A673 (cell line): ENCODE results near the gene RDH13. TPM values are rescaled to one million over a fixed set of nuclear protein-coding genes. Genes with fewer than 3 reads are reported as not detected.

Experiments
- BruUV-seq: library from RNA; stranded (reverse); fragments of 400-500 nt; replicated peaks from 2 replicates; lab custom pipeline; 2021; lab: Mats Ljungman, UMichigan
- CTCF ChIA-PET: fragments of 300-600 bp; sonication (Branson Sonifier 250); formaldehyde crosslinking; loops from one replicate; lab custom pipeline; 2022; ENCODE audit warnings: antibody characterized with exemption; lab: Charles Lee
- POLR2A ChIA-PET: fragments of 300-600 bp; sonication (Branson Sonifier 250); formaldehyde crosslinking; loops from one replicate; lab custom pipeline; 2022; ENCODE audit warnings: antibody characterized with exemption; ENCODE audit not compliant: low non-redundant PET; lab: Charles Lee
- DNase-seq: peaks from one replicate; pipeline ENCODE4 v3.0.0-alpha.2; 2015; ENCODE audit warnings: low spot score
- H3K27ac ChIP-seq: fragments of 200-600 bp; sonication (generic); 2 replicates; pipeline ENCODE4 v1.5.1; 2016; ENCODE audit warnings: mixed run types, low read depth, mild to moderate bottlenecking, mixed read lengths, antibody characterized with exemption, low read length; ENCODE audit not compliant: poor library complexity, severe bottlenecking
- H3K27me3 ChIP-seq: fragments of 200-600 bp; sonication (generic); replicated peaks from 2 replicates; pipeline ENCODE4 v1.6.1; 2017; ENCODE audit warnings: mixed run types, low read depth, mild to moderate bottlenecking, mixed read lengths, antibody characterized with exemption, low read length; ENCODE audit not compliant: insufficient read depth, poor library complexity
- H3K36me3 ChIP-seq: fragments of 200-600 bp; sonication (generic); 2 replicates; pipeline ENCODE4 v1.6.1; 2016; ENCODE audit warnings: mixed run types, mild to moderate bottlenecking, mixed read lengths, antibody characterized with exemption, low read length; ENCODE audit not compliant: insufficient read depth, poor library complexity, severe bottlenecking
- H3K4me1 ChIP-seq: fragments of 200-600 bp; sonication (generic); 2 replicates; pipeline ENCODE4 v1.6.1; 2017; ENCODE audit warnings: mixed run types, mild to moderate bottlenecking, mixed read lengths, antibody characterized with exemption, low read length; ENCODE audit not compliant: insufficient read depth, poor library complexity, severe bottlenecking
- H3K4me3 ChIP-seq: fragments of 200-600 bp; sonication (generic); 2 replicates; pipeline ENCODE4 v1.5.1; 2016; ENCODE audit warnings: low read depth, mixed run types, mild to moderate bottlenecking, mixed read lengths, low read length; ENCODE audit not compliant: poor library complexity, severe bottlenecking
- H3K9me3 ChIP-seq: fragments of 200-600 bp; sonication (generic); 2 replicates; pipeline ENCODE4 v1.6.1; 2016; ENCODE audit warnings: mixed run types, low read depth, mild to moderate bottlenecking, mixed read lengths, antibody characterized with exemption, low read length; ENCODE audit not compliant: poor library complexity, severe bottlenecking
- EZH2 ChIP-seq: fragments of 200-600 bp; sonication (generic); IDR thresholded peaks from 2 replicates; pipeline ENCODE4 v1.6.1; 2017; ENCODE audit warnings: borderline replicate concordance, low read depth, mild to moderate bottlenecking, mixed read lengths, antibody characterized with exemption, low read length; ENCODE audit not compliant: poor library complexity, severe bottlenecking
- intact Hi-C: fragments of 100-400 bp; cut with micrococcal nuclease; formaldehyde crosslinking; loops from one replicate; pipeline ENCODE4 v1.10.0; 2022; ENCODE audit not compliant: unreplicated experiment
- total RNA-seq: library from RNA; stranded (reverse); gene quantifications from 2 replicates; pipeline ENCODE4 v1.2.3, GENCODE V29; 2021
- TF ChIP-seq, protein P1 (sequence below): fragments of 300-800, 200-600 bp; sonication (generic); conservative IDR thresholded peaks from 2 replicates; pipeline ENCODE4 v1.5.1; 2017; ENCODE audit warnings: low read depth, mild to moderate bottlenecking, antibody characterized with exemption, low read length, moderate library complexity, mixed read lengths

The RDH13 gene
- total RNA-seq, 1 experiment from 2014 or later = 19.0 TPM

GRCh38 chr19:55096061-55096701 is 33.2 kb upstream of the RDH13 start:
- ChIA-PET CTCF (no interaction called here), POLR2A (no interaction called here)
- Histone ChIP-seq H3K36me3 (peaks cover 2% of the 10 kb centered on the region), H3K4me3 (no peak overlapping the region), H3K9me3 (no peaks in the 10 kb centered on the region), H3K4me1 (no peaks in the 10 kb centered on the region), H3K27ac (no peak overlapping the region), H3K27me3 (no peaks in the 10 kb centered on the region)
- TF ChIP-seq, protein P1, sequence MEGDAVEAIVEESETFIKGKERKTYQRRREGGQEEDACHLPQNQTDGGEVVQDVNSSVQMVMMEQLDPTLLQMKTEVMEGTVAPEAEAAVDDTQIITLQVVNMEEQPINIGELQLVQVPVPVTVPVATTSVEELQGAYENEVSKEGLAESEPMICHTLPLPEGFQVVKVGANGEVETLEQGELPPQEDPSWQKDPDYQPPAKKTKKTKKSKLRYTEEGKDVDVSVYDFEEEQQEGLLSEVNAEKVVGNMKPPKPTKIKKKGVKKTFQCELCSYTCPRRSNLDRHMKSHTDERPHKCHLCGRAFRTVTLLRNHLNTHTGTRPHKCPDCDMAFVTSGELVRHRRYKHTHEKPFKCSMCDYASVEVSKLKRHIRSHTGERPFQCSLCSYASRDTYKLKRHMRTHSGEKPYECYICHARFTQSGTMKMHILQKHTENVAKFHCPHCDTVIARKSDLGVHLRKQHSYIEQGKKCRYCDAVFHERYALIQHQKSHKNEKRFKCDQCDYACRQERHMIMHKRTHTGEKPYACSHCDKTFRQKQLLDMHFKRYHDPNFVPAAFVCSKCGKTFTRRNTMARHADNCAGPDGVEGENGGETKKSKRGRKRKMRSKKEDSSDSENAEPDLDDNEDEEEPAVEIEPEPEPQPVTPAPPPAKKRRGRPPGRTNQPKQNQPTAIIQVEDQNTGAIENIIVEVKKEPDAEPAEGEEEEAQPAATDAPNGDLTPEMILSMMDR = no peak
- no peak for TF ChIP-seq EZH2
- intact Hi-C loops = no loop called here
- BruUV-seq = no TSS peak
- no peak for DNase-seq

- no peaks in the 10 kb centered on the region for H3K9me3 ChIP-seq
- ChIA-PET CTCF (no interaction called here), POLR2A (no interaction called here)
- peak; percentile 51 for DNase-seq
- TF ChIP-seq EZH2 = no peak
- TF ChIP-seq, protein P1 = no peak
- H3K4me3 ChIP-seq = no peak overlapping the region
- no TSS peak for BruUV-seq
- H3K27me3 ChIP-seq = no peaks in the 10 kb centered on the region
- intact Hi-C loops = no loop called here
- H3K4me1 ChIP-seq = no peaks in the 10 kb centered on the region
- no peak overlapping the region for H3K27ac ChIP-seq
- H3K36me3 ChIP-seq = peaks cover 2% of the 10 kb centered on the region
These were observed 32.5 kb upstream of the RDH13 start for GRCh38 chr19:55095260-55096060.

GRCh38 chr19:55094456-55095259 is 31.7 kb upstream of the RDH13 start:
- DNase-seq = no peak
- intact Hi-C loops = no loop called here
- Histone ChIP-seq H3K36me3 (peaks cover 2% of the 10 kb centered on the region), H3K27me3 (no peaks in the 10 kb centered on the region), H3K27ac (no peak overlapping the region), H3K4me3 (no peak overlapping the region), H3K9me3 (no peaks in the 10 kb centered on the region), H3K4me1 (no peaks in the 10 kb centered on the region)
- ChIA-PET CTCF (no interaction called here), POLR2A (no interaction called here)
- BruUV-seq = no TSS peak
- TF ChIP-seq EZH2 = no peak
- TF ChIP-seq, protein P1 = no peak
